Measurements from ENCODE around the gene EPC2.

Gene EPC2

DNA sequence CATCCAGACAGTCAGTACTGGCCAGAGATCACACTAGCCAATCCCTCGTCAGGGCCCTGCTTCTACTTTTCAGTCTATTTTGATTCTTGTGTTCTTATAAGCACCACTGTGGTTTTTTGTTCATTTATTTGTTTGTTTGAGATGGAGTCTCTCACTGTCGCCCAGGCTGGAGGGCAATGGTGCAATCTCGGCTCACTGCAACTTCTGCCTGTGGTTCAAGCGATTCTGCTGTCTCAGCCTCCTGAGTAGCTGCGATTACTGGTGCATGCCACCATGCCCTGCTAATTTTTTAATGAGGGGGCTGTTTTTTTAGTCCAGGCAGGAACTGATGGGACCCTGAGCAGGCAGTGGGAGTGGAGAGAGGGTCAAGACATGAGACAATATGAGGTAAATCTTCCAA, 165.5 kb downstream of the EPC2 start:
- DNase-seq (ENCODE audit: low read depth, low spot score), result no peak

DNA sequence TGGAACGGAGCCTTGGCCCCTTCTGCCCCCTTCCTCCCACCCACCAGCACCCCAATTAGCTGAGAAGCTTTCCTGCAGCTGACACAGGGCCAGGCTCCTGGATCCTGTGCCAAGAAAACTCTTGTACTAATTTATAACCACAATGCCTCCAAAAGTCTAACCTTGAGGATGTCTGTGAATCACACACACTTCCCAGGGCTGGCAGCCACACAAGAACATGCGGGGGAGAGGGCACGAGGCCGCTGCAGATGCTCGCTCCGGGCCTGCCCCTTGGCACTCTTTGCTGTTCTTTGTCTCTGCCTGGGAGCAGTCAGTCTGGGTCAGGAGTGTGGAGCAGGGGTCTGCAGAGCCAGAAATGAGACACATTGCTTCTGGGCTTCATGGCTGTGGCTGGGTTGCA, 167.8 kb downstream of the EPC2 start:
- peak; percentile 79 for DNase-seq (ENCODE audit: low read depth, low spot score)

DNA sequence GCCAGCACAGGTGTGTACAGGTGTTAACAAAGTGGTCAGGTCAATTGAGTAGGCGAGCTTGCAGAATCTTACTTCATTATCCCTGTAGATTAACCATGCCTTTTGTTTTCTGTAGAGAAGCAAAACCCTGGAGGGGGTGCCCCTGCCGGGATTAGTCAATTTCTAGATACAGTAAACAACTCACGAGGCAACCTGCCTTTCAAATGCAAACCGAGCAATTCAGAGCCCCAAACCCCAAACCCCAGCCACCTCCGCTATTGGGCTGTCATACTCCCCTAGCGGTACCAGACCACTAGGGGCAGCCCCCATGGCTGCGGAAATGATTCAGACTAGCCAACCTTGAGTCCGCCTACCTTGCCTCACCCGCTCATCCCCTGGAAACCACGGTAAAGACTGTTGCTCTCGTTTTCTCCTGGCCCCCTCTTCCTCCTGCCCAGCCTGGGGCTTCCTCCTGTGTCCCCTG, 169.1 kb downstream of the EPC2 start:
- no peak for DNase-seq (ENCODE audit: low read depth, low spot score)

DNA sequence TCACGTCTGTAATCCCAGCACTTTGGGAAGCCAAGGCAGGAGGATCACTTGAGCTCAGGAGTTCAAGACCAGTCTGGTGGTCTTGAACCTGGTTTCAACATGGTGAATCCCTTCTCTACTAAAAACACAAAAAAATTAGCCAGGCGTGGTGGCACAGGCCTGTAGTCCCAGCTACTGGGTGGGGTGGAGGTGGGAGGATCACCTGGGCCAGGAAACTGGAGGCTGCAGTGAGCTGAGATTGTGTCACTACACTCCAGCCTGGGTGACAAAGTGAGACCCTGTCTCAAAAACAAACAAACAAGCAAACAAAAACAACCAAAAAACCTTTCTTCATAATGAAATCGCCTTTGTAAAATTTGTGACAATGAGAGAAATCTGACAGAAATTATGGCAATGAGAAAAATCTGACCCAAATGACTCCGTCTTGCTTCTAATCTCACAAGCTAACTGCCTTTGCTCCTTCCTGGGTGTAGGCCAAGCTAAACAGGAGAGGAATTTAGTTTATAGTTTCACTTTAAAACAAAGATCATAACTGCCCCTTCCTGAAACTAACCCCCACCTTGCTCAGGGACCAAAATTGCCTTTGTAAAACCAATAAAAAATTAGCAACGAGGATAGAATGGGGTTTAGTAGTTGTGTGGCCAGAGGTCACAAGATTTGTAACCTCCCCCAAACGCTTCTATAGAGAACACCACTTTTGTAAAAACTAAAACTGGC, 169.8 kb downstream of the EPC2 start:
- peak; percentile 73 for DNase-seq (ENCODE audit: low read depth, low spot score)

DNA sequence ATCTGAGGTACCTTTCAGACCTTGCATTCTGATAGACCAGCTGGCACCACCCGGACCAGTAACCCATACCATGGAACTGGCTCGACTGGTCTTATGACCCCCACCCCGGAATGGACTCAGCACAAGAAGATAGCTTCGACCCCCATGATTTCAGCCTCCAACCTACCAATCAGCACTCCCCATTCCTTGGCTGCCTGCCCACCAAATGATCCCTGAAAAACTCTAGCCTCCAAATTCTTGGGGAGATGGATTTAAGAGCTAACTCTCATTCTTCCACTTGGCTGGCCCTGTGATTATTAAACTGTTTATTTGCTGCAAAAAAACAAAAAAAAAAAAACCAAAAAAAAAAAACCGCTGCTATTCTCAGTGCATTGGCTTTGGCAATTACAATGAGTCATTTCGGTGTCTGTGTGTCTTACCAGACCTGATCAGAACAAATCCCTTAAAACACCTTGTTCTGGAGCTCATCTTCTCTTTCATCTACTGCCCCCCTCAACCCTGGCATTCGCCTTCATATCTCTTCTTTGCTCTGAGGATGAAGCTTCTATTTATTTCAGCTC, 170.4 kb downstream of the EPC2 start:
- DNase-seq (ENCODE audit: low read depth, low spot score), result peak; percentile 25

DNA sequence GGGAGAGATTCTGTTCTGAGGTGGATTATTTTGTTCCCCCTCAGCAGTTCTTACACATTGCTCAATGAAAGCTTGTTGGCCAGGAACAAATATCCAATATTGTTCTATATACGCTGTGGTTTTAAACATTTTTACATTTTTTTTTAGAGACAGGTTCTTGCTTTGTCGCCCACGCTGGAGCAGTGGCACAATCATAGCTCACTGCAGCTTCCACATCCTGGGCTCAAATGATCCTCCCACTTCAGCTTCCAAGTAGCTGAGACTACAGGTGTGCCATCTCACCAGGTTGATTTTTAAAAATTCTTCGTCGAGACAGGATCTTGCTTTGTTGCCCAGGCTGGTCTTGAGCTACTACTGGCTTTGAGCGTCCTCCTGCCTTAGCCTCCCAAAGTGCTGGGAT, 171.6 kb downstream of the EPC2 start:
- no peak for DNase-seq (ENCODE audit: low read depth, low spot score)

DNA sequence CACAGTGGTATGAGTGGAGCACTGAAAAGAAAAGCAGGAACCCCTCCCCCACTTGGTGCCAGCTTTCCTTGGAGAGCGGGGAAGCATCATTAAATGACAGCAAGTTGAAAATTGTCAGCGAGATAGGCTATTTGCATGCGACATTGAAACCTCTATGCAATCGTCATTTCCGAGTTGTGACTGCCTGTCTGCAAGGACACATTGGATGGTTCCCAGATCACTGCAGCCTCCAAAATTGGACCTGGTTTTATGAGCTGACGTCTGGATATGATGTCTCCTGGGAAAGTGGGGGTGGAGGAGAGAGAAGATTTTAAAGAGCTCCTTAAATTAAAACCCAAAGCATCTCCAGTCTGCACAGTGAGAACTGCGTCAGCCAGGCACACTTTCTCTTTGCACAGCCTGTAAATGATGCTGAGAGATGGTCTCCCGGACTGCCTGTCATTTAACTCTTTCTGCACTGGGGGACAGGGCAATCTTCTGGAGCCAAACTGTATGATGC, 172.7 kb downstream of the EPC2 start:
- peak; percentile 30 for DNase-seq (ENCODE audit: low read depth, low spot score)

DNA sequence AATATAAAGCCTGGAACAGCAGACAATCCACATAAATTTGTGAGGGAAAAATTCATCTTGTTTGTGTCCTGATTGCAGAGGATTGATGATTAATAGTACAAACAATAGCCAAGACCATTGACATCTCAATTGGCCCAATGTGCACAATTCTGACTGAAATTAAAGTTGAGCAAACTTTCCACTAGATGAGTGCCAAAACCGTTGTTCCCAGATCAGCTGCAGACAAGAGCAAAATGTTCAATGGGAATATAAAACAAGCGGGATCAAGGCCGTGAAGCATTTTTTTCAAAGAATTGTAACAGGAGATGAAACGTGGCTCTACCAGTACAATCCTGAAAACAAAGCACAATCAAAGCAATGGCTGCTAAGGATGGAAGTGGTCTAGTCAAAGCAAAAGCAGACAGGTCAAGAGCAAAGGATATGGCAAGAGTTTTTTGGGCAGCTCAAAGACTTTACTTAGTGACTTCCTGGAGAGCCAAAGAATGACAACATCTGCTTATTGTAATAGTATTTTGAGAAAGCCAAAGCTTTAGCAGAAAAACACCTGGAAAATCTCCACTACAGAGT, 174.6 kb downstream of the EPC2 start:
- DNase-seq (ENCODE audit: low read depth, low spot score), result no peak

DNA sequence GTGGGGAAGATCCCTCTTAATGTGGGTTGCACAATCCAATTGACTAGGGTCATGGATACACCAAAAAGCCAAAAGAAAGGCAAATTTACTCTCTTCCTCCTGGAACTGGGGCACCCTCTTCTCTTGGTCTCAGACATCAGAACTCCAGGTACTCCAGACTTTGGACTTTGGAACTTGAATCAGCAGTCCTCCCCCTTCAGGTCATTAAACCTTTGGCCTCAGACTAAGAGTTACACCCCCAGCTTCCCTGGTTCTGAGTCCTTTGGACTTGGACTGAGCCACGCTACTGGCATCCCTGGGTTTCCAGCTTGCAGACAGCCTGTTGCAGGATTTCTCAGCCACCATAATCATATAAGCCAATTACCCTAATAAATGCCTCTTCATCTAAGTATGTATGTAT, 179.6 kb downstream of the EPC2 start:
- no peak for DNase-seq (ENCODE audit: low read depth, low spot score)

DNA sequence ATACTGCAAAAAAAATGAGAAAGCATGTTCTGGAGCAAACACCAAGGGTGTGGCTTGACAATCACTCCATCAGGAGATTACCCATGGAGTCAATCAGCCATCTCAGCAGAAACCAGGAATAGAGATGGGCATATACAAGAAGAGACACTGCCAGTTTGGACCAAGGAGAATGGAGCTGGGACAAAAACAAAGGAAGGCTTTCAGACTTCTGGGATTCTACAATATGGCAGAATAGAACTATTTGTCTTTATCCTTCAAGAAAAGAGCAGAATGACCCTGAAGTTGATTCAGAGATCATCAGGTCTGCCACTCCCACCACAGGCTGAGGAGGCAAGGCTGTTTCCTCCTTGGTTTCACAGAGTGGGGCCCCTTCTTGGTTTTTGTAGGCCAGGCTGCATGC, 182.2 kb downstream of the EPC2 start:
- no peak for DNase-seq (ENCODE audit: low read depth, low spot score)

DNA sequence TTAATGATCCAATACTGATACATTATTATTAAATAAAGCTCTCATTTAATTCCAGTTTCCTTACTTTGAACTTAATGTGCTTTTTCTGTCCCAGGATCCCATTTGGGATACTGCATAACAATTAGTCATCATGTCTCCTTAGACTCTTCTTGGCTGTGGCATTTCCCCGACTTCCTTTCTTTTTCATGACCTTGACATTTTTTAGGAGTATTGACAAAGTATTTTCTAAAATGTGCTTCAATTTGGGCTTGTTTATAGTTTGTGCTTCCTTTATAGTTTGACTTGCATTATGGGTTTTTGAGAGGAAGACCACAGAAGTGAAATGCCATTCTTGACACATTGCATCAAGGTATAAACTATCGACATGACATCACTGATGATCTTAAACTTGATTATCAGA, 184.4 kb downstream of the EPC2 start:
- DNase-seq (ENCODE audit: low read depth, low spot score), result no peak

DNA sequence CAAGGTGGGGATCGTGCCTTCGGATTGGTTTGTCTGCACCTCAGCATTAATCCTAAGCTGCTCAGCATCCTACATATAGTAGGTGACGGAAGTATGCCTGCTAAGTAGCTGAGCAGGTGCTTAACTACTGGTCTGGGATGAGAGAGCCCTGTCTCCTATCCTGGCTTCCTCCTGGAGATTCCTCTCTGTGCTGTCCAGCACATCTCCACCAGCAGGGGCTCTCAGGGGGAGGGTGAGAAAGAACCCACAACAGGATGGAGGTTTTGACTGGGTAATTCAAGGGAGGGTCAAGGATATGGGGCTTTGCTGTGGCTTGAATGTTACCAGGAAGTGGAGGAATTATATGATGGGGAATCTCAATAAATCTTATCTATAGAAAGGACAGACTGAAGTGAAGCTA, 185.1 kb downstream of the EPC2 start:
- DNase-seq (ENCODE audit: low read depth, low spot score), result no peak

DNA sequence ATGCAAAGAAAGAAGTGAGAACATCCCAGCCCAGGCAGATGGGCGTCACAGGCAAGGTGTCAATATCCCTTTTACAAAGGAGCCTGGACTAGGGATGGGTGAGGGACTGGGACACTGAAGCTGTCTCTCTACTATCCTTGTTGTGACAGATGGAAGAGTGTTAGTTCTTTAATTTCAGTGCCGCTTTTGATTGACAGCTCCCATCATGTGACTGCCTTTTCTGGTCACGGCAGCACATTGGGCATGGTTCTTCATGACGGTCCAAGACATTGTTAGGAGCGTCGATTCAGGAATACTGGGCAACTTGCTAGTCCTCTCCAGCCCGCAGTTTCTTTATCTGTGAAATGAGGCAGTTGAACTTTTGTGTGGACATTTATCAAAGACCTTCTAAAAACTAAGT, 188.1 kb downstream of the EPC2 start:
- no peak for DNase-seq (ENCODE audit: low read depth, low spot score)

All from astrocyte of the hippocampus (primary cell).